ENCODE data around the gene RPA1. TPM values are rescaled to one million over a fixed set of nuclear protein-coding genes. Genes with fewer than 3 reads are reported as not detected.

The RPA1 gene
- total RNA-seq, 1 donor from 2014 or later = 72.0 TPM

GRCh38 chr17:1916963-1917715 is 87.3 kb downstream of the RPA1 start:
- no peak for DNase-seq
- H3K27me3 ChIP-seq (ENCODE audit: low read depth) = peaks cover 42% of the 10 kb centered on the region
- TF ChIP-seq CTCF (IDR thresholded peaks at IDR 0.05; ENCODE audit: borderline replicate concordance) = no peak
- H3K9me3 ChIP-seq (replicated peaks) = no peaks in the 10 kb centered on the region
- no peak overlapping the region for H3K4me3 ChIP-seq
- no peaks in the 10 kb centered on the region for H3K36me3 ChIP-seq
- no peak overlapping the region for H3K27ac ChIP-seq (replicated peaks)
- intact Hi-C loops (cut with micrococcal nuclease) = loop anchor here (10.0 kb wide), 1 partner anchor 108 kb away; the partner anchor contains the start of gene RTN4RL1
- H3K4me1 ChIP-seq = no peaks in the 10 kb centered on the region

- Histone ChIP-seq H3K27me3 (ENCODE audit: low read depth) (peaks cover 28% of the 10 kb centered on the region), H3K27ac (replicated peaks) (no peak overlapping the region), H3K4me1 (no peaks in the 10 kb centered on the region), H3K36me3 (no peaks in the 10 kb centered on the region), H3K4me3 (no peak overlapping the region), H3K9me3 (replicated peaks) (no peaks in the 10 kb centered on the region)
- TF ChIP-seq CTCF (IDR thresholded peaks at IDR 0.05; ENCODE audit: borderline replicate concordance) = no peak
- no peak for DNase-seq
- intact Hi-C loops (cut with micrococcal nuclease) = loop anchor here (10.0 kb wide), 1 partner anchor 106 kb away; the partner anchor contains the start of gene RTN4RL1
These were observed 88.7 kb downstream of the RPA1 start for GRCh38 chr17:1918346-1919162.

- H3K4me3 ChIP-seq = no peak overlapping the region
- intact Hi-C loops (cut with micrococcal nuclease) = loop anchor here (10.0 kb wide), 1 partner anchor 106 kb away; the partner anchor contains the start of gene RTN4RL1
- H3K27me3 ChIP-seq (ENCODE audit: low read depth) = peaks cover 22% of the 10 kb centered on the region
These were observed 89.4 kb downstream of the RPA1 start for GRCh38 chr17:1919201-1919600.

GRCh38 chr17:1920948-1921351 is 91.1 kb downstream of the RPA1 start:
- H3K9me3 ChIP-seq (replicated peaks) = no peaks in the 10 kb centered on the region
- intact Hi-C loops (cut with micrococcal nuclease) = no loop called here
- H3K36me3 ChIP-seq = no peaks in the 10 kb centered on the region
- no peak overlapping the region for H3K27ac ChIP-seq (replicated peaks)
- H3K4me1 ChIP-seq = no peaks in the 10 kb centered on the region
- no peak for TF ChIP-seq CTCF (IDR thresholded peaks at IDR 0.05; ENCODE audit: borderline replicate concordance)
- H3K4me3 ChIP-seq = no peak overlapping the region
- no peak for DNase-seq
- H3K27me3 ChIP-seq (ENCODE audit: low read depth) = peaks cover 5% of the 10 kb centered on the region

More at GRCh38 chr17:1919201-1919600, 89.4 kb downstream of the RPA1 start:
- Histone ChIP-seq H3K27ac (replicated peaks) (no peak overlapping the region), H3K4me1 (no peaks in the 10 kb centered on the region), H3K9me3 (replicated peaks) (no peaks in the 10 kb centered on the region), H3K36me3 (no peaks in the 10 kb centered on the region)
- DNase-seq = no peak
- TF ChIP-seq CTCF (IDR thresholded peaks at IDR 0.05; ENCODE audit: borderline replicate concordance) = no peak

- peak overlapping the region; percentile 55 for H3K27ac ChIP-seq (replicated peaks)
- H3K36me3 ChIP-seq = no peaks in the 10 kb centered on the region
- intact Hi-C loops (cut with micrococcal nuclease) = no loop called here
- peaks cover 13% of the 10 kb centered on the region for H3K27me3 ChIP-seq (ENCODE audit: low read depth)
- no peak for TF ChIP-seq CTCF (IDR thresholded peaks at IDR 0.05; ENCODE audit: borderline replicate concordance)
- peak; percentile 68 for DNase-seq
- H3K4me3 ChIP-seq = no peak overlapping the region
- no peaks in the 10 kb centered on the region for H3K9me3 ChIP-seq (replicated peaks)
- H3K4me1 ChIP-seq = peaks cover 32% of the 10 kb centered on the region
These were observed 99.2 kb downstream of the RPA1 start for GRCh38 chr17:1928976-1929375.

Measured in left ventricle myocardium inferior (tissue), 1 donor.